Tibial nerve (tissue), 4 donors: ENCODE data around the gene PXDN. TPM values are rescaled to one million over a fixed set of nuclear protein-coding genes. Genes with fewer than 3 reads are reported as not detected.

Source experiments
- DNase-seq, 2 donors: peaks; one replicate each; pipeline ENCODE4 v3.0.0-alpha.2; 2019; ENCODE audit warnings: low spot score in 2 of 2
- H3K27ac ChIP-seq, 4 donors: fragments of 200-600 bp; sonication (generic) in 3 of 4; one replicate each; pipeline ENCODE4 v1.5.1; 2017 to 2019; ENCODE audit warnings: mild to moderate bottlenecking in 1 of 4
- H3K27me3 ChIP-seq, 2 donors: fragments of 200-600 bp; sonication (generic) in 1 of 2; one replicate each; pipeline versions ENCODE4 v1.5.1 to v1.6.0; 2017 to 2019
- H3K36me3 ChIP-seq, 3 donors: fragments of 200-600 bp; sonication (generic); one replicate each; pipeline ENCODE4 v1.5.1; 2018 to 2019
- H3K4me1 ChIP-seq, 4 donors: fragments of 200-600 bp; sonication (generic) in 3 of 4; one replicate each; pipeline ENCODE4 v1.5.1; 2017 to 2019
- H3K4me3 ChIP-seq, 4 donors: fragments of 200-600 bp; sonication (generic) in 3 of 4; one replicate each; pipeline ENCODE4 v1.5.1; 2017 to 2019; ENCODE audit warnings: mild to moderate bottlenecking in 1 of 4, moderate library complexity in 1 of 4
- H3K9me3 ChIP-seq, 4 donors: fragments of 200-600 bp; sonication (generic) in 3 of 4; one replicate each; pipeline ENCODE4 v1.5.1; 2017 to 2019
- CTCF ChIP-seq, 5 experiments: fragments of 200-600 bp in 3 of 5; fragments of 450-650 bp in 2 of 5; sonication (generic) in 3 of 5; IDR thresholded peaks; one replicate each; pipeline ENCODE4 v1.5.1; 2016 to 2019; ENCODE audit warnings: antibody characterized with exemption in 5 of 5, mild to moderate bottlenecking in 3 of 5, moderate library complexity in 2 of 5
- EP300 ChIP-seq, 2 donors: sonication (generic); formaldehyde crosslinking; IDR thresholded peaks; one replicate each; pipeline ENCODE4 v1.6.1; 2017; ENCODE audit warnings: antibody characterized with exemption in 2 of 2, mild to moderate bottlenecking in 1 of 2
- POLR2A ChIP-seq, 2 donors: fragments of 450-650 bp; IDR thresholded peaks; one replicate each; pipeline ENCODE4 v1.6.1; 2017; ENCODE audit warnings: antibody characterized with exemption in 2 of 2, mild to moderate bottlenecking in 2 of 2, moderate library complexity in 2 of 2
- WGBS, 2 donors: methylation state at CpG; one replicate each; pipeline ENCODE4 v1.1.5; 2018; 5-methylcytosine and 5-hydroxymethylcytosine counted together
- total RNA-seq, 4 donors: library from RNA; depleted of rRNA; stranded (reverse); fragments of >200 nt; gene quantifications; one replicate each; pipeline ENCODE4 v1.1.0, GENCODE V29; 2016

The PXDN gene
- total RNA-seq, 4 donors from 2014 or later: 40.4 to 72.6 (median 52.4) TPM

- no peak for DNase-seq
- Histone ChIP-seq H3K27me3 (no peaks in the 10 kb centered on the region), H3K36me3 (peaks cover 0 to 43% (median 0%) of the 10 kb centered on the region in 3 donors), H3K4me3 (no peak overlapping the region), H3K9me3 (no peaks in the 10 kb centered on the region), H3K27ac (no peak overlapping the region), H3K4me1 (peaks cover 0 to 2% (median 0%) of the 10 kb centered on the region in 4 donors)
- 93% methylated on average over 11 of the region's 11 CpGs for WGBS, 2 donors
- no peak for TF ChIP-seq POLR2A (IDR thresholded peaks at IDR 0.05)
Measured at GRCh38 chr2:1688161-1688560, 56.2 kb downstream of the PXDN start.

GRCh38 chr2:1687254-1687653 is 57.1 kb downstream of the PXDN start:
- no peak for DNase-seq
- 92 to 93% methylated on average over 14 of the region's 14 CpGs for WGBS, 2 donors
- H3K9me3 ChIP-seq: no peaks in the 10 kb centered on the region
- H3K27ac ChIP-seq: no peak overlapping the region
- no peak overlapping the region for H3K4me3 ChIP-seq
- TF ChIP-seq EP300 (IDR thresholded peaks at IDR 0.05) (no peak), POLR2A (IDR thresholded peaks at IDR 0.05) (no peak), CTCF (IDR thresholded peaks at IDR 0.05) (no peak)
- H3K4me1 ChIP-seq: peaks cover 0 to 2% (median 0%) of the 10 kb centered on the region in 4 donors
- H3K27me3 ChIP-seq: no peaks in the 10 kb centered on the region
- H3K36me3 ChIP-seq: peaks cover 0 to 46% (median 0%) of the 10 kb centered on the region in 3 donors

GRCh38 chr2:1686784-1687105 is 57.6 kb downstream of the PXDN start:
- no peak for DNase-seq
- H3K27ac ChIP-seq: no peak overlapping the region
- no peak for TF ChIP-seq POLR2A (IDR thresholded peaks at IDR 0.05)
- TF ChIP-seq EP300 (IDR thresholded peaks at IDR 0.05): no peak
- no peak for TF ChIP-seq CTCF (IDR thresholded peaks at IDR 0.05)
- H3K4me3 ChIP-seq: no peak overlapping the region
- no peaks in the 10 kb centered on the region for H3K9me3 ChIP-seq
- H3K27me3 ChIP-seq: no peaks in the 10 kb centered on the region
- WGBS, 2 donors: 79 to 81% methylated on average over 14 of the region's 14 CpGs
- peaks cover 0 to 45% (median 0%) of the 10 kb centered on the region in 3 donors for H3K36me3 ChIP-seq
- peaks cover 0 to 2% (median 0%) of the 10 kb centered on the region in 4 donors for H3K4me1 ChIP-seq

GRCh38 chr2:1685957-1686783 is 58.1 kb downstream of the PXDN start:
- Histone ChIP-seq H3K27me3 (no peaks in the 10 kb centered on the region), H3K27ac (no peak overlapping the region), H3K36me3 (peaks cover 0 to 51% (median 0%) of the 10 kb centered on the region in 3 donors), H3K4me1 (peaks cover 0 to 2% (median 0%) of the 10 kb centered on the region in 4 donors), H3K9me3 (no peaks in the 10 kb centered on the region), H3K4me3 (no peak overlapping the region)
- TF ChIP-seq EP300 (IDR thresholded peaks at IDR 0.05) (no peak), POLR2A (IDR thresholded peaks at IDR 0.05) (no peak), CTCF (IDR thresholded peaks at IDR 0.05) (no peak)
- DNase-seq: no peak
- 79 to 81% methylated on average over 15 to 21 of the region's 21 CpGs for WGBS, 2 donors

- H3K4me3 ChIP-seq: no peak overlapping the region
- no peaks in the 10 kb centered on the region for H3K27me3 ChIP-seq
- peaks cover 0 to 59% (median 0%) of the 10 kb centered on the region in 3 donors for H3K36me3 ChIP-seq
- H3K27ac ChIP-seq: no peak overlapping the region
- TF ChIP-seq CTCF (IDR thresholded peaks at IDR 0.05) (no peak), EP300 (IDR thresholded peaks at IDR 0.05) (no peak), POLR2A (IDR thresholded peaks at IDR 0.05) (no peak)
- WGBS, 2 donors: 90 to 93% methylated on average over 35 of the region's 36 CpGs
- no peaks in the 10 kb centered on the region for H3K9me3 ChIP-seq
- peaks cover 0 to 2% (median 0%) of the 10 kb centered on the region in 4 donors for H3K4me1 ChIP-seq
- DNase-seq: no peak
Measured at GRCh38 chr2:1685078-1685956, 59.0 kb downstream of the PXDN start.
